HepG2 (cell line): ENCODE data around the gene VPS4B.

Experiments
- CTCF ChIP-seq: sonication (generic); formaldehyde crosslinking; IDR thresholded peaks from 2 replicates; pipeline ENCODE4 v1.5.0; 2020; ENCODE audit warnings: mild to moderate bottlenecking, missing genetic modification reagents, moderate library complexity
- EHMT2 ChIP-seq: fragments of 200-600 bp; sonication (generic); IDR thresholded peaks from 2 replicates; pipeline ENCODE4 v1.7.0; 2017; ENCODE audit warnings: antibody characterized with exemption, low read depth, low read length, borderline replicate concordance
- HMG20A ChIP-seq: IDR thresholded peaks from 2 replicates; pipeline ENCODE4 v1.6.1; 2016; ENCODE audit warnings: borderline replicate concordance
- HMGA1 ChIP-seq: sonication (generic); formaldehyde crosslinking; conservative IDR thresholded peaks from 2 replicates; pipeline ENCODE4 v1.4.0; 2020; ENCODE audit warnings: missing genetic modification reagents
- MXI1 ChIP-seq: IDR thresholded peaks from 3 replicates; pipeline ENCODE4 v1.6.1; 2012; ENCODE audit warnings: low read depth, low read length, inconsistent platforms, borderline replicate concordance
- POLR2A ChIP-seq, 2 experiments: IDR thresholded peaks; 2 replicates each; pipeline ENCODE4 v1.6.1; 2011; ENCODE audit warnings: low read depth in 2 of 2, low read length in 2 of 2, mild to moderate bottlenecking in 1 of 2, moderate library complexity in 1 of 2; ENCODE audit not compliant: insufficient read depth in 1 of 2
- ZBTB7A ChIP-seq: sonication (generic); formaldehyde crosslinking; IDR thresholded peaks from 2 replicates; pipeline ENCODE4 v1.8.0; 2022; ENCODE audit warnings: mild to moderate bottlenecking, missing genetic modification reagents
- ZNF446 ChIP-seq: sonication (generic); formaldehyde crosslinking; IDR thresholded peaks from 2 replicates; pipeline ENCODE4 v1.5.0; 2020; ENCODE audit warnings: mild to moderate bottlenecking, missing genetic modification reagents

GRCh38 chr18:63412953-63413352 lies 9.3 kb downstream of the VPS4B start:
- no peak for TF ChIP-seq ZNF446 (CRISPR knock-in tag)
- no peak for TF ChIP-seq EHMT2
- TF ChIP-seq ZBTB7A: no peak
- no peak for TF ChIP-seq POLR2A (IDR thresholded peaks at IDR 0.05; ENCODE audit: insufficient read depth in 1 of 2, low read depth in 2 of 2, low read length in 2 of 2)
- no peak for TF ChIP-seq MXI1
- no peak for TF ChIP-seq CTCF (CRISPR knock-in tag)
- no peak for TF ChIP-seq HMG20A (CRISPR knock-in tag)
- no peak for TF ChIP-seq HMGA1
